HepG2 (cell line): Measurements from ENCODE around the gene COQ5. TPM values are rescaled to one million over a fixed set of nuclear protein-coding genes. Genes with fewer than 3 reads are reported as not detected.

Source experiments
- BRCA1 ChIP-seq: sonication (generic); formaldehyde crosslinking; IDR thresholded peaks from 2 replicates; pipeline ENCODE4 v1.4.0; 2020; ENCODE audit warnings: missing genetic modification reagents
- DBP ChIP-seq: sonication (generic); formaldehyde crosslinking; IDR thresholded peaks from 2 replicates; pipeline ENCODE4 v1.4.0; 2020; ENCODE audit warnings: missing genetic modification reagents; ENCODE audit errors: not compliant biosample characterization
- E2F5 ChIP-seq: sonication (generic); formaldehyde crosslinking; conservative IDR thresholded peaks from 2 replicates; pipeline ENCODE4 v1.4.0; 2020; ENCODE audit warnings: missing genetic modification reagents
- GFI1 ChIP-seq: sonication (generic); formaldehyde crosslinking; IDR thresholded peaks from 2 replicates; pipeline ENCODE4 v1.5.0; 2020; ENCODE audit warnings: missing genetic modification reagents, mild to moderate bottlenecking, borderline replicate concordance
- HOXA7 ChIP-seq: sonication (generic); formaldehyde crosslinking; IDR thresholded peaks from 2 replicates; pipeline ENCODE4 v1.8.1; 2022; ENCODE audit warnings: mild to moderate bottlenecking, missing genetic modification reagents, moderate library complexity
- MZF1 ChIP-seq: sonication (generic); formaldehyde crosslinking; IDR thresholded peaks from 2 replicates; pipeline ENCODE4 v1.8.1; 2023; ENCODE audit warnings: mild to moderate bottlenecking, missing genetic modification reagents, borderline replicate concordance
- NCOA1 ChIP-seq: sonication (generic); formaldehyde crosslinking; IDR thresholded peaks from 2 replicates; pipeline ENCODE4 v1.9.0; 2021; ENCODE audit warnings: missing genetic modification reagents
- NFYB ChIP-seq: sonication (generic); formaldehyde crosslinking; IDR thresholded peaks from 2 replicates; pipeline ENCODE4 v1.4.0; 2020; ENCODE audit warnings: missing genetic modification reagents
- NONO ChIP-seq, 2 experiments: fragments of 450-650 bp in 1 of 2; sonication (generic) in 1 of 2; formaldehyde crosslinking in 1 of 2; IDR thresholded peaks in 1 of 2; conservative IDR thresholded peaks in 1 of 2; 2 replicates each; pipeline versions ENCODE4 v1.6.1 to v1.8.0; 2017 to 2022; ENCODE audit warnings: mild to moderate bottlenecking in 1 of 2, missing genetic modification reagents in 1 of 2, moderate library complexity in 1 of 2
- PRDM15 ChIP-seq: sonication (generic); formaldehyde crosslinking; IDR thresholded peaks from 2 replicates; pipeline ENCODE4 v1.4.0; 2020; ENCODE audit warnings: missing genetic modification reagents
- TEAD3 ChIP-seq: optimal IDR thresholded peaks from 2 replicates; pipeline ENCODE3; 2016; ENCODE audit warnings: borderline replicate concordance
- THAP7 ChIP-seq: sonication (generic); formaldehyde crosslinking; IDR thresholded peaks from 2 replicates; pipeline ENCODE4 v1.8.1; 2023; ENCODE audit warnings: mild to moderate bottlenecking, missing genetic modification reagents
- THAP8 ChIP-seq: sonication (generic); formaldehyde crosslinking; IDR thresholded peaks from 2 replicates; pipeline ENCODE4 v1.5.1; 2020; ENCODE audit warnings: missing genetic modification reagents, mild to moderate bottlenecking, borderline replicate concordance
- ZBTB37 ChIP-seq: sonication (generic); formaldehyde crosslinking; IDR thresholded peaks from 2 replicates; pipeline ENCODE4 v1.4.0; 2020; ENCODE audit warnings: mild to moderate bottlenecking, missing genetic modification reagents
- ZFP62 ChIP-seq: sonication (generic); formaldehyde crosslinking; IDR thresholded peaks from 2 replicates; pipeline ENCODE4 v1.4.0; 2020; ENCODE audit warnings: missing genetic modification reagents
- ZNF335 ChIP-seq: sonication (generic); formaldehyde crosslinking; IDR thresholded peaks from 2 replicates; pipeline ENCODE4 v1.4.0; 2020; ENCODE audit warnings: missing genetic modification reagents
- ZNF484 ChIP-seq: sonication (generic); formaldehyde crosslinking; IDR thresholded peaks from 2 replicates; pipeline ENCODE4 v1.5.1; 2020; ENCODE audit warnings: mild to moderate bottlenecking, low read depth, missing genetic modification reagents, borderline replicate concordance
- ZNF597 ChIP-seq: sonication (generic); formaldehyde crosslinking; IDR thresholded peaks from 2 replicates; pipeline ENCODE4 v1.5.0; 2020; ENCODE audit warnings: missing genetic modification reagents
- ZNF792 ChIP-seq: IDR thresholded peaks from 2 replicates; pipeline ENCODE4 v1.6.1; 2016
- polyA plus RNA-seq, 8 experiments: library from polyadenylated mRNA; depleted of rRNA in 3 of 8; stranded (reverse) in 7 of 8; unstranded in 1 of 8; fragments of >200 nt; fragmentation: Illumina TruSeq in 4 of 8; extraction: Trizol in 4 of 8; gene quantifications; 2 replicates each; pipeline versions ENCODE4 v1.2.1 to v1.2.3, GENCODE V29; 2011 to 2016; ENCODE audit warnings: low read depth in 4 of 8, missing spikeins in 1 of 8, mixed read lengths in 1 of 8; ENCODE audit not compliant: insufficient read depth in 1 of 8
- total RNA-seq, 5 experiments: library from RNA; depleted of rRNA; stranded (reverse); fragments of >200 nt; fragmentation: Illumina TruSeq; extraction: Trizol; gene quantifications; 2 replicates each; pipeline ENCODE4 v1.2.3, GENCODE V29; 2016; ENCODE audit warnings: low read depth in 1 of 5

Gene COQ5
- total and polyA plus RNA-seq, 2 of the 13 experiments (the other 11 are each of a cell fraction or from before 2014, with no cell fraction given), result 36.4 to 41.5 TPM

GRCh38 chr12:120469450-120470149 lies 59.4 kb downstream of the COQ5 start, which contains the start of gene SRSF9 (continued):
- TF ChIP-seq E2F5 (CRISPR knock-in tag), result peak; percentile 44; the same call in 1 of the 2 replicates
- no peak for TF ChIP-seq THAP7 (CRISPR knock-in tag)
- TF ChIP-seq THAP8 (CRISPR knock-in tag), result no peak
- TF ChIP-seq ZBTB37 (CRISPR knock-in tag), result no peak
- peak; percentile 64 for TF ChIP-seq TEAD3 (CRISPR knock-in tag)
- TF ChIP-seq DBP, result no peak
- TF ChIP-seq ZFP62 (CRISPR knock-in tag), result no peak
- no peak for TF ChIP-seq ZNF484 (CRISPR knock-in tag)
- no peak for TF ChIP-seq MZF1 (CRISPR knock-in tag)
- no peak for TF ChIP-seq NCOA1 (CRISPR knock-in tag)
- no peak for TF ChIP-seq HOXA7
- 0 out of 2 replicates have a peak, but pooled peaks have one; percentile 13 for TF ChIP-seq NFYB (CRISPR knock-in tag)
- no peak for TF ChIP-seq NONO (IDR thresholded peaks at IDR 0.05)
- peak; percentile 64; the same call in 1 of the 2 replicates for TF ChIP-seq NONO (CRISPR knock-in tag; conservative IDR thresholded peaks at IDR 0.05)
- TF ChIP-seq BRCA1 (CRISPR knock-in tag), result no peak
- TF ChIP-seq PRDM15 (CRISPR knock-in tag), result no peak
- 0 out of 2 replicates have a peak, but pooled peaks have one; percentile 26 for TF ChIP-seq ZNF792 (CRISPR knock-in tag)
- no peak; the same call in 1 of the 2 replicates for TF ChIP-seq GFI1 (CRISPR knock-in tag)
- no peak for TF ChIP-seq ZNF597 (CRISPR knock-in tag)
- peak; percentile 71; the same call in 1 of the 2 replicates for TF ChIP-seq ZNF335 (CRISPR knock-in tag)
